Osteoblast (primary cell): ENCODE measurements around the gene SFTA2. TPM values are rescaled to one million over a fixed set of nuclear protein-coding genes. Genes with fewer than 3 reads are reported as not detected.
A peak's percentile ranks its signal among the peaks of the same experiment; 100 is the strongest.

Source experiments
- DNase-seq: peaks from one replicate; pipeline ENCODE4 v3.0.0; 2011; ENCODE audit warnings: low spot score, mixed read lengths; ENCODE audit not compliant: insufficient read length; ENCODE audit errors: missing footprints
- H2AFZ ChIP-seq: 2 replicates; pipeline ENCODE4 v1.6.0; 2011; ENCODE audit warnings: mild to moderate bottlenecking, low read length
- H3K27ac ChIP-seq: 2 replicates; pipeline ENCODE4 v1.5.1; 2011; ENCODE audit warnings: mild to moderate bottlenecking, low read depth, low read length, moderate library complexity
- H3K27me3 ChIP-seq: 2 replicates; pipeline ENCODE4 v1.6.0; 2012; ENCODE audit warnings: mild to moderate bottlenecking, control low read depth, inconsistent platforms, low read length, moderate library complexity; ENCODE audit not compliant: insufficient read depth
- H3K36me3 ChIP-seq: 2 replicates; pipeline ENCODE4 v1.5.1; 2011; ENCODE audit warnings: mild to moderate bottlenecking, low read length, control low read depth, moderate library complexity; ENCODE audit not compliant: insufficient read depth
- H3K4me1 ChIP-seq: 2 replicates; pipeline ENCODE4 v1.5.1; 2011; ENCODE audit warnings: mild to moderate bottlenecking, low read length, control low read depth, moderate library complexity; ENCODE audit not compliant: insufficient read depth
- H3K4me2 ChIP-seq: 2 replicates; pipeline ENCODE4 v1.6.0; 2011; ENCODE audit warnings: mild to moderate bottlenecking, low read length; ENCODE audit not compliant: insufficient read depth
- H3K4me3 ChIP-seq: fragments of 200-600 bp; sonication (generic); 3 replicates; pipeline ENCODE4 v1.5.1; 2012; ENCODE audit warnings: mild to moderate bottlenecking, low read length, inconsistent platforms; ENCODE audit not compliant: insufficient read depth
- H3K79me2 ChIP-seq: 2 replicates; pipeline ENCODE4 v1.6.0; 2012; ENCODE audit warnings: mild to moderate bottlenecking, low read length, control low read depth, inconsistent platforms; ENCODE audit not compliant: insufficient read depth
- H3K9me3 ChIP-seq: 2 replicates; pipeline ENCODE4 v1.5.1; 2011; ENCODE audit warnings: low read depth, low read length, control low read depth
- H4K20me1 ChIP-seq: 2 replicates; pipeline ENCODE4 v1.6.0; 2012; ENCODE audit warnings: mild to moderate bottlenecking, low read length, control low read depth; ENCODE audit not compliant: insufficient read depth
- total RNA-seq: library from RNA; depleted of rRNA; stranded (reverse); fragments of >200 nt; gene quantifications from 2 replicates; pipeline ENCODE4 v1.2.3, GENCODE V29; 2012
- TF ChIP-seq, protein P1 (sequence below): IDR thresholded peaks from 2 replicates; pipeline ENCODE4 v1.5.1; 2011; ENCODE audit warnings: mild to moderate bottlenecking, low read depth, low read length, moderate library complexity; ENCODE audit errors: extremely low read depth

Gene SFTA2
- total RNA-seq, 1 donor: not detected

DNA sequence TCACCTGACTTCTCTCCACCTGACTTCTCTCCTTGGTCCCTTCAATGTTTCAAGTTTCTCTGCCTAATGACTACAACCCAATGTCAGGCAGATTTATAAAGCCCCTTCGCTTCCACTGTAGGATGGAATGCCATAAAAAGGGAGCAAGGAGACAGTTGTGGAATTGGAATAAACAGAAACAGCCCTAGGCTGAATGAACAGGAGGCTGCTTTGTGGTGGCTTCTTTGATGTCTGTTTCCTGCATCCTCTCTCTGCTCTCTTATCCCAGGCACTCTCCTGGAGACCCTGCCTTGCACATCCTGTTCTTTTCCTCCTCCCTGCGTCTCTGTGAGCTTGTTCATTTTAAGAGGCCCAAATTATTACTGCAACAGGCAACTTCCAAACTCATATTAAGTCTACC lies 25.7 kb upstream of the SFTA2 start:
- no peak overlapping the region for H3K27ac ChIP-seq
- peaks cover 21% of the 10 kb centered on the region for H3K27me3 ChIP-seq
- no peaks in the 10 kb centered on the region for H3K9me3 ChIP-seq
- TF ChIP-seq, protein P1, sequence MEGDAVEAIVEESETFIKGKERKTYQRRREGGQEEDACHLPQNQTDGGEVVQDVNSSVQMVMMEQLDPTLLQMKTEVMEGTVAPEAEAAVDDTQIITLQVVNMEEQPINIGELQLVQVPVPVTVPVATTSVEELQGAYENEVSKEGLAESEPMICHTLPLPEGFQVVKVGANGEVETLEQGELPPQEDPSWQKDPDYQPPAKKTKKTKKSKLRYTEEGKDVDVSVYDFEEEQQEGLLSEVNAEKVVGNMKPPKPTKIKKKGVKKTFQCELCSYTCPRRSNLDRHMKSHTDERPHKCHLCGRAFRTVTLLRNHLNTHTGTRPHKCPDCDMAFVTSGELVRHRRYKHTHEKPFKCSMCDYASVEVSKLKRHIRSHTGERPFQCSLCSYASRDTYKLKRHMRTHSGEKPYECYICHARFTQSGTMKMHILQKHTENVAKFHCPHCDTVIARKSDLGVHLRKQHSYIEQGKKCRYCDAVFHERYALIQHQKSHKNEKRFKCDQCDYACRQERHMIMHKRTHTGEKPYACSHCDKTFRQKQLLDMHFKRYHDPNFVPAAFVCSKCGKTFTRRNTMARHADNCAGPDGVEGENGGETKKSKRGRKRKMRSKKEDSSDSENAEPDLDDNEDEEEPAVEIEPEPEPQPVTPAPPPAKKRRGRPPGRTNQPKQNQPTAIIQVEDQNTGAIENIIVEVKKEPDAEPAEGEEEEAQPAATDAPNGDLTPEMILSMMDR: no peak
- H4K20me1 ChIP-seq: no peaks in the 10 kb centered on the region
- H3K4me1 ChIP-seq: peaks cover 17% of the 10 kb centered on the region
- DNase-seq: no peak
- H3K4me3 ChIP-seq: no peak overlapping the region
- no peaks in the 10 kb centered on the region for H3K36me3 ChIP-seq
- H3K4me2 ChIP-seq: no peak overlapping the region
- H2AFZ ChIP-seq: no peak overlapping the region
- no peaks in the 10 kb centered on the region for H3K79me2 ChIP-seq

DNA sequence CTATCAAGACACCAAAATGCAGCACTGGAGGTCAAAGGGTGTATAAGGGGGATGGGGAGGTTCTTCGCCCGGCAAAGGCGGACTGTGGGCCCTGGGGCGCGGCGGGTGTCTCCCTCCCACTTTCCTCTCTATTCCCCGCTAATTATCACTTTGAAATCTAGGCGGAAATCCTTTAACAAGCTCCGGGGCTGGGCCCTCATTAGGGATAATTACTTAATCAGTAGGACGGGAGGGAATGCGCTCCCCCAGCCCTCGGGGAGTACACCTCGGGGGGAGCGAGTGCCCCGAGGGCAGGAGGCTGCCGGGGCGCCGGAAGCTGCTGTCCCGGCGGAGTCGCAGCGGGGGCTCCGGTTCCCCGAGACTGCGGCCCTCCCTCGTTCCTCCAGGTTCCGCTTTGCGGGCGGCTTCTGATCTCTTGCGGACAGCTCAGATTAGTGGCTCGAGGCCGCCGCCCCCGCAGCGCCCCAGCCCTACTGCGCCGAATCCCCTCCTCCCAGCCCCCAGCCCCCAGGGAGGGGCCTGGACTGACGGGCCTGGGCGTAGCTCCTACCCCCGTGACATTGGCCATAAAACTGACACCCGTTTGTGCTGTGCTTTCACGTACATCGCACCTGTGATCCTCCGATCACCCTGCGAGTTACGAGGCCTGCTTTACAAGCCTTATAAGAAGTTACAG lies 23.5 kb upstream of the SFTA2 start:
- Histone ChIP-seq H3K36me3 (no peaks in the 10 kb centered on the region), H2AFZ (peak overlapping the region; percentile 89), H4K20me1 (no peaks in the 10 kb centered on the region), H3K9me3 (no peaks in the 10 kb centered on the region), H3K4me1 (peaks cover 14% of the 10 kb centered on the region), H3K4me2 (peak overlapping the region; percentile 84), H3K27ac (no peak overlapping the region), H3K27me3 (peaks cover 38% of the 10 kb centered on the region), H3K4me3 (peak overlapping the region; percentile 71), H3K79me2 (no peaks in the 10 kb centered on the region)
- peak; percentile 77 for DNase-seq
- TF ChIP-seq, protein P1: no peak

GRCh38 chr6:30954631-30955366 lies 22.8 kb upstream of the SFTA2 start:
- H3K36me3 ChIP-seq: no peaks in the 10 kb centered on the region
- no peak for DNase-seq
- TF ChIP-seq, protein P1: no peak
- no peak overlapping the region for H3K27ac ChIP-seq
- no peaks in the 10 kb centered on the region for H3K79me2 ChIP-seq
- H2AFZ ChIP-seq: peak overlapping the region; percentile 89
- H4K20me1 ChIP-seq: no peaks in the 10 kb centered on the region
- peaks cover 38% of the 10 kb centered on the region for H3K27me3 ChIP-seq
- peak overlapping the region; percentile 71 for H3K4me3 ChIP-seq
- no peaks in the 10 kb centered on the region for H3K9me3 ChIP-seq
- H3K4me2 ChIP-seq: peak overlapping the region; percentile 84
- peaks cover 14% of the 10 kb centered on the region for H3K4me1 ChIP-seq

DNA sequence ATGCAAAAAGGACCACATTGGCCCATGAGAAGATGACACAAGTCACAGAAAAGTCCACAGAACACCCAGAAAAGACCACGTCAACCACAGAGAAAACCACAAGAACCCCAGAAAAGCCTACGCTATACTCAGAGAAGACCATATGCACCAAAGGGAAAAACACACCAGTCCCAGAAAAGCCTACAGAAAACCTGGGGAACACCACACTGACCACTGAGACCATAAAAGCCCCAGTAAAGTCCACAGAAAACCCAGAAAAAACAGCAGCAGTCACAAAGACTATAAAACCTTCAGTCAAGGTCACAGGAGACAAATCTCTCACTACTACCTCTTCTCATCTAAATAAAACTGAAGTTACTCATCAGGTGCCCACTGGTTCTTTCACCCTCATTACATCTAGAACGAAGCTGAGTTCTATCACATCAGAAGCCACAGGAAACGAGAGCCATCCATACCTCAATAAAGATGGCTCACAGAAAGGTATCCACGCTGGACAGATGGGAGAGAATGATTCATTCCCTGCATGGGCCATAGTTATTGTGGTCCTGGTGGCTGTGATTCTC lies 20.0 kb upstream of the SFTA2 start:
- Histone ChIP-seq H3K4me1 (peaks cover 14% of the 10 kb centered on the region), H3K27me3 (peaks cover 53% of the 10 kb centered on the region), H2AFZ (no peak overlapping the region), H3K79me2 (no peaks in the 10 kb centered on the region), H3K4me2 (no peak overlapping the region), H3K9me3 (no peaks in the 10 kb centered on the region), H4K20me1 (no peaks in the 10 kb centered on the region), H3K36me3 (no peaks in the 10 kb centered on the region), H3K27ac (no peak overlapping the region), H3K4me3 (no peak overlapping the region)
- DNase-seq: no peak
- TF ChIP-seq, protein P1: no peak
